ENCODE results near the gene TMEM50B.

Gene TMEM50B

DNA sequence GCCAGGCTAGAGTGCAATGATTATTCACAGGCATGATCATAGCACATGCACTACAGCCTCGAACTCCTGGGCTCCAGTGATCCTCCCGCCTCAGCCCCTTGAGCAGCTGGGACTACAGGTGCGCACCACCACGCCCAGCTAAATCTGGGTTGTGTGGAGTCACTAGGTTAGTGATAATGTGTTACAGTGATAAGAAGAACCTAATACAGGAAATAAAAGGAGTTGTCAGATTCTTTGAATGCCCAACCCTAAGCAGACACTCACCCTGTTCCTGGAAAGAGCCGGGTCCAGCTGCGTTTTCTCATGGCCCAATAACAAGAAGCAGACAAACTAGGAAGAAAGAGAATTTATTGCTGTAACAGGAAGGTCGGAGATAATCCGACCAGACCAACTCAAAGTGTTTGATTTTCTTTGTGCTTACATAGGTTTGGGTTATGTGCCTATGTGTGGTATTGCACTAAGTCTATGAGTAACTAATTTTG is 67.8 kb downstream of the TMEM50B start:
- H3K9me2 ChIP-seq (replicated peaks; ENCODE audit: insufficient read depth, low read length), result no peaks in the 10 kb centered on the region
- no peak for TF ChIP-seq CTCF (IDR thresholded peaks at IDR 0.05; ENCODE audit: low read length)
- no peak for TF ChIP-seq EZH2 (optimal IDR thresholded peaks at IDR 0.05; ENCODE audit: low read depth, low read length)
- no peak for TF ChIP-seq EZH2phosphoT487 (IDR thresholded peaks at IDR 0.05; ENCODE audit: low read length)
- H3F3A ChIP-seq (ENCODE audit: insufficient read depth, low read length), result peaks cover 17% of the 10 kb centered on the region
- H3K27me3 ChIP-seq (replicated peaks; ENCODE audit: insufficient read depth, low read length), result no peaks in the 10 kb centered on the region
- no peak overlapping the region for H3K4me3 ChIP-seq (ENCODE audit: low read length)
- no peaks in the 10 kb centered on the region for H3K9me3 ChIP-seq (replicated peaks; ENCODE audit: insufficient read depth, low read length)
- H3K79me2 ChIP-seq (ENCODE audit: low read length), result peaks cover 96% of the 10 kb centered on the region
- no peak overlapping the region for H3K4me2 ChIP-seq (ENCODE audit: low read depth, low read length)
- H2AFZ ChIP-seq (ENCODE audit: low read length), result no peak overlapping the region
- peaks cover 7% of the 10 kb centered on the region for H3K36me3 ChIP-seq (replicated peaks; ENCODE audit: insufficient read depth, low read length)
- H3K9ac ChIP-seq (ENCODE audit: low read length), result no peak overlapping the region
- peak overlapping the region; percentile 49; the same call in 1 of the 2 replicates for H3K27ac ChIP-seq (ENCODE audit: low read length)
- no peak for DNase-seq
- H3K4me1 ChIP-seq (ENCODE audit: low read length), result peaks cover 9% of the 10 kb centered on the region; the same call in 1 of the 2 replicates
- H4K20me1 ChIP-seq (ENCODE audit: insufficient read depth, low read length), result no peaks in the 10 kb centered on the region

- Histone ChIP-seq H4K20me1 (ENCODE audit: insufficient read depth, low read length) (peaks cover 4% of the 10 kb centered on the region; the same call in 1 of the 2 replicates), H3K36me3 (replicated peaks; ENCODE audit: insufficient read depth, low read length) (no peaks in the 10 kb centered on the region), H3K9me2 (replicated peaks; ENCODE audit: insufficient read depth, low read length) (no peaks in the 10 kb centered on the region), H3K9me3 (replicated peaks; ENCODE audit: insufficient read depth, low read length) (no peaks in the 10 kb centered on the region), H2AFZ (ENCODE audit: low read length) (no peak overlapping the region), H3F3A (ENCODE audit: insufficient read depth, low read length) (peaks cover 6% of the 10 kb centered on the region), H3K4me1 (ENCODE audit: low read length) (peaks cover 11% of the 10 kb centered on the region), H3K27me3 (replicated peaks; ENCODE audit: insufficient read depth, low read length) (no peaks in the 10 kb centered on the region), H3K79me2 (ENCODE audit: low read length) (peaks cover 80% of the 10 kb centered on the region), H3K27ac (ENCODE audit: low read length) (no peak overlapping the region), H3K4me3 (ENCODE audit: low read length) (no peak overlapping the region), H3K4me2 (ENCODE audit: low read depth, low read length) (no peak overlapping the region), H3K9ac (ENCODE audit: low read length) (no peak overlapping the region)
- TF ChIP-seq EZH2 (optimal IDR thresholded peaks at IDR 0.05; ENCODE audit: low read depth, low read length) (no peak), CTCF (IDR thresholded peaks at IDR 0.05; ENCODE audit: low read length) (no peak), EZH2phosphoT487 (IDR thresholded peaks at IDR 0.05; ENCODE audit: low read length) (no peak)
- DNase-seq, result no peak
Observed at GRCh38 chr21:33406493-33406892, 73.3 kb downstream of the TMEM50B start.

DNA sequence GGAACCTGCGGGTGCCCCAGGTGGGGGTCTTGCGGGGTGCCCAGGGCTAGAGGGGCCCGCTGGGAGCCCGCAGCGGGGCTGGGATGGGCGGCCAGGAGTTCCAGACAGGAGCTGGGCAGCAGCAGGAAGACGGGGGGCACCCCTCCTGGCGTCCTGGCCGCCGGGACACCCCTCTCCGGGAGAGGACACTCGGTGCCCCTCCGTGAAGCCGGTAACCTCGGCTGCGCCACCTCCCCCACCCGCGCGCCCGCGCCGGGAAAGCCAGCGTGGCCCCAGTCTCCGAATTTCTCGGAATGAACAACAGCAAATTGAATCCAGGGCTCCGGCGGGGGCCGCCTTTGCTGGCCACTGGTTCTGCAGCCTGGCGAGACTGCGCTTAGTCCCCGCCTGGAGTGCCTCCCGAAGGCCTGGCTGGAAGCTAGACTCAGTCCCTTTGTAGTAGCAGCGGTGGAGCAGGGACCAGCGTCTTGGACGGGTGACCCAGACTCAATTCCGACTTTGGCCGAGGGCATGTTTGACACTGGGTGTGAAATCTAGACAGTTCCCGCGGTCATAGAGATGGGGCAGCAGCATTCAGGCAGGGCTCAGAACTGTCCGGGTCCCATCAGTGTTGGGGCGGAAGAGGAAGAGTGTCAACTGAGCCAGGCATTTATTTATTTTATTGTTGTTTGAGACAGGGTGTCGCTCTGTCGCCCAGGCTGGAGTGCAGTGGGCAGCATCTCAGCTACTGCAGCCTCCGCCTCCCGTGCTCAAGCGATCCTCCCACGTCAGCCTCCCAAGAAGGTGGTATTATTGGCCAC is 75.8 kb downstream of the TMEM50B start:
- TF ChIP-seq CTCF (IDR thresholded peaks at IDR 0.05; ENCODE audit: low read length) (no peak), EZH2 (optimal IDR thresholded peaks at IDR 0.05; ENCODE audit: low read depth, low read length) (no peak)
- H3K4me2 ChIP-seq (ENCODE audit: low read depth, low read length), result peak overlapping the region; percentile 78
- peaks cover 11% of the 10 kb centered on the region for H3K4me1 ChIP-seq (ENCODE audit: low read length)
- H3K79me2 ChIP-seq (ENCODE audit: low read length), result peaks cover 54% of the 10 kb centered on the region
- no peaks in the 10 kb centered on the region for H3K9me3 ChIP-seq (replicated peaks; ENCODE audit: insufficient read depth, low read length)
- peak overlapping the region; percentile 81 for H3K4me3 ChIP-seq (ENCODE audit: low read length)
- peak overlapping the region; percentile 72 for H2AFZ ChIP-seq (ENCODE audit: low read length)
- H3K9me2 ChIP-seq (replicated peaks; ENCODE audit: insufficient read depth, low read length), result no peaks in the 10 kb centered on the region
- H3K36me3 ChIP-seq (replicated peaks; ENCODE audit: insufficient read depth, low read length), result no peaks in the 10 kb centered on the region
- H3F3A ChIP-seq (ENCODE audit: insufficient read depth, low read length), result peaks cover 5% of the 10 kb centered on the region
- peak; percentile 58 for DNase-seq
- H3K27me3 ChIP-seq (replicated peaks; ENCODE audit: insufficient read depth, low read length), result no peaks in the 10 kb centered on the region
- peak overlapping the region; percentile 77 for H3K9ac ChIP-seq (ENCODE audit: low read length)
- H4K20me1 ChIP-seq (ENCODE audit: insufficient read depth, low read length), result peaks cover 4% of the 10 kb centered on the region; the same call in 1 of the 2 replicates
- H3K27ac ChIP-seq (ENCODE audit: low read length), result peak overlapping the region; percentile 50; the same call in 1 of the 2 replicates
